ENCODE results near the gene CST2.
"Not testable (repeated sequence)": the region's sequence is repeated elsewhere in the genome, so short reads cannot be mapped to it uniquely, and the experiment has no call there.

The CST2 gene

GRCh38 chr20:23835716-23836115, 9.2 kb upstream of the CST2 start:
- H3K4me3 Mint-ChIP-seq = no peak overlapping the region
- no peaks in the 10 kb centered on the region for H3K9me3 Mint-ChIP-seq
- peaks cover 4% of the 10 kb centered on the region for H3K27me3 Mint-ChIP-seq
- no peak overlapping the region for H3K27ac Mint-ChIP-seq
- no peak for DNase-seq
- H3K36me3 Mint-ChIP-seq = no peaks in the 10 kb centered on the region
- no peaks in the 10 kb centered on the region for H3K4me1 Mint-ChIP-seq
- CTCF ChIA-PET = no interaction called here

- DNase-seq = no peak
- Mint-ChIP-seq H3K27ac (no peak overlapping the region), H3K36me3 (no peaks in the 10 kb centered on the region), H3K9me3 (no peaks in the 10 kb centered on the region), H3K4me3 (no peak overlapping the region), H3K4me1 (no peaks in the 10 kb centered on the region), H3K27me3 (peaks cover 4% of the 10 kb centered on the region)
- CTCF ChIA-PET = no interaction called here
Observed at GRCh38 chr20:23832775-23833513, 6.4 kb upstream of the CST2 start.

DNA sequence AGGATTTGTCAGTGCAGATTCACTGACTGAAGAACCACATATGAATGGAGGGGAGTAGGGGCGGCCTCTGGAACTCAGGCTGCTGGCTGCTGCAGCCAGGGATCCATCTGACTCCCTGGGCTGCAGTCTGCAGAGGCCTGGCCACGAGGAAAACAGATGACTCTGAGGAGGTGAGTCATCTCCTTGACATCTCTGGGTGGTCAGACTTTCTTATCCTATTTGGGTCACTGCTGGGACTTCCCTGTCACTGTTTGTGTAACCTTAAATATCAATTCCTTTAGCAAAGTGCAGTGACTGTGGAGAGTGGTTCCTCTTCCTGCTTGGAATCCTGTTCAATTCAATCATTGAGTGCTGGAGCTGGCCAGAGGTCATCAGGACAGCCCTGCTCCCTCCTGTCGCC, 5.4 kb upstream of the CST2 start:
- H3K9me3 Mint-ChIP-seq, H3K27ac Mint-ChIP-seq, H3K27me3 Mint-ChIP-seq, H3K4me3 Mint-ChIP-seq, H3K4me1 Mint-ChIP-seq, DNase-seq, H3K36me3 Mint-ChIP-seq, CTCF ChIA-PET: not testable (repeated sequence)

GRCh38 chr20:23823621-23824324, 2.8 kb downstream of the CST2 start:
- CTCF ChIA-PET = no interaction called here
- Mint-ChIP-seq H3K4me1 (no peaks in the 10 kb centered on the region), H3K27me3 (peaks cover 13% of the 10 kb centered on the region), H3K27ac (no peak overlapping the region), H3K4me3 (no peak overlapping the region), H3K36me3 (no peaks in the 10 kb centered on the region), H3K9me3 (no peaks in the 10 kb centered on the region)
- no peak for DNase-seq

- DNase-seq = no peak
- H3K27ac Mint-ChIP-seq = no peak overlapping the region
- peaks cover 13% of the 10 kb centered on the region for H3K27me3 Mint-ChIP-seq
- CTCF ChIA-PET = no interaction called here
- H3K36me3 Mint-ChIP-seq = no peaks in the 10 kb centered on the region
- no peaks in the 10 kb centered on the region for H3K4me1 Mint-ChIP-seq
- no peaks in the 10 kb centered on the region for H3K9me3 Mint-ChIP-seq
- no peak overlapping the region for H3K4me3 Mint-ChIP-seq
Observed at GRCh38 chr20:23823111-23823510, 3.4 kb downstream of the CST2 start.

- Mint-ChIP-seq H3K27me3 (peaks cover 18% of the 10 kb centered on the region), H3K27ac (no peak overlapping the region), H3K4me1 (no peaks in the 10 kb centered on the region), H3K36me3 (no peaks in the 10 kb centered on the region), H3K4me3 (no peak overlapping the region), H3K9me3 (no peaks in the 10 kb centered on the region)
- CTCF ChIA-PET = no interaction called here
- DNase-seq = no peak
Observed at GRCh38 chr20:23820493-23820892, 6.0 kb downstream of the CST2 start.

DNA sequence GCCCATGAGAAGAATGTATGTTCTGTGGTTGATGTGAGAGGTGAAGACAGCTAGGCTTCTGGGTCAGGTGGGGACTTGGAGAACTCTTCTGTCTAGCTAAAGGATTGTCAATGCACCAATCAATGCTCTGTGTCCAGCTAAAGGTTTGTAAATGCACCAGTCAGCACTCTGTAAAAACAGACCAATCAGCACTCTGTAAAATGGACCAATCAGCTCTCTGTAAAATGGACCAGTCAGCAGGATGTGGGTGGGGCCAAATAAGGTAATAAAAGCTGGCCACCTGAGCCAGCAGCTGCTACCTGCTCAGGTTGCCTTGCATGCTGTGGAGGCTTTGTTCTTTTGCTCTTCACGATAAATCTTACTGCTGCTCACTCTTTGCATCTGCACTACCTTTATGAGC, 15.0 kb downstream of the CST2 start:
- H3K4me3 Mint-ChIP-seq, H3K36me3 Mint-ChIP-seq, H3K27ac Mint-ChIP-seq, H3K27me3 Mint-ChIP-seq, H3K4me1 Mint-ChIP-seq, DNase-seq, CTCF ChIA-PET, H3K9me3 Mint-ChIP-seq: not testable (repeated sequence)

DNA sequence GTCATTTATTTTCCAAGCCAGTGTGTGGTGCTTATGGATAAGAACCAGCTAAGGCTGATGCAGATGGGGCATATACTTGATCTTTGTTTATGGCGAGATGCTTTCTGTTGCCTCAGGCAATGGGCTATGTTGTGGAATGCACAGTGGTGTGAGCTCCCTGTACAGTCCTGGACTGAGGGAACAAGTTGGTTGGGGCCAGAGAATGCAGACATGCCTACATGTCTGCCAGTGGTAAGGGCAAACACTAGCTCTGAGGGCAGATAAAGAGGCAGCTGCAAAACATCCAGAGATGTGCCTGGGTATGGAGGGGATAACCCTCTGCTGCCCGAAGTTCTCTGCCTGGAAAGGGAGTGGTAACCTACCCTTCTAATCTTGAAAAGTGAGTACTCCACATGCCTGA, 16.2 kb downstream of the CST2 start:
- H3K36me3 Mint-ChIP-seq, H3K4me3 Mint-ChIP-seq, H3K4me1 Mint-ChIP-seq, DNase-seq, H3K9me3 Mint-ChIP-seq, H3K27me3 Mint-ChIP-seq, H3K27ac Mint-ChIP-seq, CTCF ChIA-PET: not testable (repeated sequence)

DNA sequence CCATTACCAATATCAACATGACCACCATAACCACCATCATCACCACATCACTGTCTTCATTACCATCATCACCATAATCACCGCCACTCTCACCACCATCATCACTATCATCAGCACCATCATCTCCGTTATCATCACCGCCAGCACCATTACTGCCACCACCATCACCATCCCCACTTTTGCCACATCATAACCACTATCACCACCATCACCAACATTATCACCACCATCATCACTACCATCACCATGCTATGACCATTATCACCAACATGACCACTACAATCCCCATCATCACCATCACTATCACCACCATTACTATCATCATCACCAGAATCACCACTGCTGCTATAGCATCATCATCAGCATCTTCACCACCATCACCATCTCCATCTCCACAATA, 25.7 kb downstream of the CST2 start:
- H3K9me3 Mint-ChIP-seq = no peaks in the 10 kb centered on the region
- H3K27ac Mint-ChIP-seq = no peak overlapping the region
- H3K27me3 Mint-ChIP-seq = no peaks in the 10 kb centered on the region

GRCh38 chr20:23799216-23799847, 27.2 kb downstream of the CST2 start:
- H3K27me3 Mint-ChIP-seq, H3K27ac Mint-ChIP-seq, H3K9me3 Mint-ChIP-seq, H3K36me3 Mint-ChIP-seq, H3K4me3 Mint-ChIP-seq, CTCF ChIA-PET, H3K4me1 Mint-ChIP-seq: not testable (repeated sequence)
- DNase-seq = peak; percentile 56

More for the DNA sequence above, 25.7 kb downstream of the CST2 start:
- CTCF ChIA-PET = no interaction called here
- no peaks in the 10 kb centered on the region for H3K4me1 Mint-ChIP-seq
- DNase-seq = no peak
- H3K4me3 Mint-ChIP-seq = no peak overlapping the region
- H3K36me3 Mint-ChIP-seq = no peaks in the 10 kb centered on the region

DNA sequence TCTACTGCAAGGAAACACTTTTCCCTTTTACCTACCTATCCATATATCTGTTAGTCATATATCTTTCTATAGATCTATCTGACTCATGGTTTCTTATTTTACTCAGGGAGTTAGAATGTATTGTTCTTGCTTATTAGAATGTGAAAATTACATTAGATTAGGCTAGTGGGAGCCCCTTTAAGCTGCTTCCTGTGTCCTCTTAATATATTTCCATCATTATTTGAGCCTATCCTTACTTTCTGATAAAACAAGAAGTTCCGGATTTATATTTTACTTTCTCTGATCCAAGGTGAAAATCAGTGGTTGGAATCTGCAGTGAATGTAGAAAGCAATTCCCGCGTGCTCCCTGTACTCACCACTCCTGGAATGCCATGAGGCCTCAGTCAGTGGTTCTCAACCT, 31.0 kb downstream of the CST2 start:
- Mint-ChIP-seq H3K27me3 (no peaks in the 10 kb centered on the region), H3K4me1 (no peaks in the 10 kb centered on the region), H3K27ac (no peak overlapping the region), H3K4me3 (no peak overlapping the region), H3K9me3 (no peaks in the 10 kb centered on the region), H3K36me3 (no peaks in the 10 kb centered on the region)
- CTCF ChIA-PET = no interaction called here
- DNase-seq = no peak

DNA sequence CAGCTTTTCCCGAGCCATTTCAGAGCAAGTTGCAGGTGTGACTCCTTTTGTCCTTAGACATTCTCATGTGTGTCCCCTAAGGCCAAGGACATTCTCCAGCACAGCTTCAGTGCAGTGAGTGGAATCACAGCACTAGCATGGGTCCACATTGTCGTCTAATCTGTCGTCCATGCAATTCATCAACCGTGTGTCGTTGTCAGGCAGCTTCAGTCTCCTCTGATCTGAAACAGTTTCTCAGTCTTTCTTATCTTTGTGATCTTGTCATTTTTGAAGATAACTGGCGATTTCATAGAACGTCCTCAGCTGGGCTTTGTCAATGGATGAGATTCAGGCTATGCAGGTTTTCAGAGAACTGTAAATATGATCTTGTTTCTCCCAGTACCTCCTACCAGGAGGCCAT, 31.7 kb downstream of the CST2 start:
- no peak overlapping the region for H3K27ac Mint-ChIP-seq
- H3K27me3 Mint-ChIP-seq = no peaks in the 10 kb centered on the region
- no peak for DNase-seq
- no peaks in the 10 kb centered on the region for H3K36me3 Mint-ChIP-seq
- CTCF ChIA-PET = no interaction called here
- H3K4me3 Mint-ChIP-seq = no peak overlapping the region
- no peaks in the 10 kb centered on the region for H3K9me3 Mint-ChIP-seq
- no peaks in the 10 kb centered on the region for H3K4me1 Mint-ChIP-seq

GRCh38 chr20:23794065-23794464, 32.5 kb downstream of the CST2 start:
- no peaks in the 10 kb centered on the region for H3K27me3 Mint-ChIP-seq

DNA sequence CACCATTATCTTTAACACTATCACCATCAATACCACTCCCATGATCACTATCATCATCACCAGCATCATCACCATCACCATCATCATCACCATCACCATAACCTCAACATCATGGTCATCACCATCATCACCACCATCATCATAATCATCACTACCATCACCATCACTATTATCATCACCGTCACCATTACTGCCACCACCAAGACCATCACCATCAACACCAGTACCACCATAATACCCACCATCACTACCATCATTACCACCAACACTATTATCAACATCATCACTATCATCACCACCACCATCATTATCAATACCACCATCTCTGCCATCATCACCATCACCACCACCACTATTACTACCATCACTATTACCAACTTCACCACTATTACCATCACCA, 43.1 kb downstream of the CST2 start:
- Mint-ChIP-seq H3K27ac (no peak overlapping the region), H3K9me3 (no peaks in the 10 kb centered on the region), H3K36me3 (no peaks in the 10 kb centered on the region), H3K4me3 (no peak overlapping the region), H3K27me3 (no peaks in the 10 kb centered on the region), H3K4me1 (no peaks in the 10 kb centered on the region)
- CTCF ChIA-PET = interaction anchor here (1.0 kb wide), 1 partner anchor 362 kb away, joined by 3 read pairs; no protein-coding TSS in a partner anchor
- no peak for DNase-seq

More at GRCh38 chr20:23794065-23794464, 32.5 kb downstream of the CST2 start:
- CTCF ChIA-PET = no interaction called here
- DNase-seq = no peak
- Mint-ChIP-seq H3K4me1 (no peaks in the 10 kb centered on the region), H3K36me3 (no peaks in the 10 kb centered on the region), H3K9me3 (no peaks in the 10 kb centered on the region), H3K27ac (no peak overlapping the region), H3K4me3 (no peak overlapping the region)

- Mint-ChIP-seq H3K27me3 (peaks cover under 1% of the 10 kb centered on the region), H3K27ac (no peak overlapping the region), H3K36me3 (no peaks in the 10 kb centered on the region), H3K4me1 (no peaks in the 10 kb centered on the region), H3K9me3 (no peaks in the 10 kb centered on the region), H3K4me3 (no peak overlapping the region)
- CTCF ChIA-PET = interaction anchor here (1.0 kb wide), 1 partner anchor 363 kb away, joined by 3 read pairs; no protein-coding TSS in a partner anchor
- DNase-seq = peak; percentile 44
Observed at GRCh38 chr20:23782366-23782983, 44.1 kb downstream of the CST2 start.
